Endothelial cell (in vitro differentiated cells): ENCODE results near the gene CD69. TPM values are rescaled to one million over a fixed set of nuclear protein-coding genes. Genes with fewer than 3 reads are reported as not detected.

Experiments used
- DNase-seq: peaks from one replicate; pipeline ENCODE4 v3.0.0; 2021; ENCODE audit warnings: low spot score
- H3K27ac Mint-ChIP-seq: one replicate; pipeline ENCODE4 v1.8.0; 2021; ENCODE audit warnings: mixed read lengths, inconsistent platforms; ENCODE audit not compliant: unreplicated experiment
- H3K27me3 Mint-ChIP-seq: one replicate; pipeline ENCODE4 v1.8.0; 2021; ENCODE audit warnings: mild to moderate bottlenecking, moderate library complexity, mixed read lengths, inconsistent platforms; ENCODE audit not compliant: unreplicated experiment
- H3K36me3 Mint-ChIP-seq: one replicate; pipeline ENCODE4 v1.8.0; 2021; ENCODE audit warnings: mild to moderate bottlenecking, low read depth, mixed read lengths, inconsistent platforms; ENCODE audit not compliant: unreplicated experiment
- H3K4me1 Mint-ChIP-seq: one replicate; pipeline ENCODE4 v1.8.0; 2021; ENCODE audit warnings: mild to moderate bottlenecking, mixed read lengths, inconsistent platforms; ENCODE audit not compliant: unreplicated experiment
- H3K4me3 Mint-ChIP-seq: one replicate; pipeline ENCODE4 v1.8.0; 2021; ENCODE audit warnings: mild to moderate bottlenecking, mixed read lengths, inconsistent platforms; ENCODE audit not compliant: unreplicated experiment
- H3K9me3 Mint-ChIP-seq: one replicate; pipeline ENCODE4 v1.8.0; 2021; ENCODE audit warnings: mixed read lengths, inconsistent platforms; ENCODE audit not compliant: unreplicated experiment
- total RNA-seq: library from RNA; stranded (reverse); fragmentation: NEBNext Ultra II Directional; extraction: Animal tissue kit (Norgen Biotek cat#: 25700); gene quantifications from one replicate; pipeline ENCODE4 v1.2.1, GENCODE V29; 2021; ENCODE audit not compliant: unreplicated experiment
- TF ChIP-seq, protein P1 (sequence below): fragments of 200-600 bp; sonication (generic); IDR thresholded peaks from one replicate; pipeline ENCODE4 v1.5.0; 2021; ENCODE audit warnings: antibody characterized with exemption; ENCODE audit not compliant: unreplicated experiment

Gene CD69
- total RNA-seq, 1 donor from 2014 or later, result 0.69 TPM

- no peaks in the 10 kb centered on the region for H3K27me3 Mint-ChIP-seq
- no peaks in the 10 kb centered on the region for H3K9me3 Mint-ChIP-seq
- H3K4me3 Mint-ChIP-seq, result no peak overlapping the region
- H3K4me1 Mint-ChIP-seq, result no peaks in the 10 kb centered on the region
- DNase-seq, result no peak
- TF ChIP-seq, protein P1, sequence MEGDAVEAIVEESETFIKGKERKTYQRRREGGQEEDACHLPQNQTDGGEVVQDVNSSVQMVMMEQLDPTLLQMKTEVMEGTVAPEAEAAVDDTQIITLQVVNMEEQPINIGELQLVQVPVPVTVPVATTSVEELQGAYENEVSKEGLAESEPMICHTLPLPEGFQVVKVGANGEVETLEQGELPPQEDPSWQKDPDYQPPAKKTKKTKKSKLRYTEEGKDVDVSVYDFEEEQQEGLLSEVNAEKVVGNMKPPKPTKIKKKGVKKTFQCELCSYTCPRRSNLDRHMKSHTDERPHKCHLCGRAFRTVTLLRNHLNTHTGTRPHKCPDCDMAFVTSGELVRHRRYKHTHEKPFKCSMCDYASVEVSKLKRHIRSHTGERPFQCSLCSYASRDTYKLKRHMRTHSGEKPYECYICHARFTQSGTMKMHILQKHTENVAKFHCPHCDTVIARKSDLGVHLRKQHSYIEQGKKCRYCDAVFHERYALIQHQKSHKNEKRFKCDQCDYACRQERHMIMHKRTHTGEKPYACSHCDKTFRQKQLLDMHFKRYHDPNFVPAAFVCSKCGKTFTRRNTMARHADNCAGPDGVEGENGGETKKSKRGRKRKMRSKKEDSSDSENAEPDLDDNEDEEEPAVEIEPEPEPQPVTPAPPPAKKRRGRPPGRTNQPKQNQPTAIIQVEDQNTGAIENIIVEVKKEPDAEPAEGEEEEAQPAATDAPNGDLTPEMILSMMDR, result no peak
- no peaks in the 10 kb centered on the region for H3K36me3 Mint-ChIP-seq
- H3K27ac Mint-ChIP-seq, result no peak overlapping the region
These were observed 6.4 kb downstream of the CD69 start for GRCh38 chr12:9754099-9754927.

DNA sequence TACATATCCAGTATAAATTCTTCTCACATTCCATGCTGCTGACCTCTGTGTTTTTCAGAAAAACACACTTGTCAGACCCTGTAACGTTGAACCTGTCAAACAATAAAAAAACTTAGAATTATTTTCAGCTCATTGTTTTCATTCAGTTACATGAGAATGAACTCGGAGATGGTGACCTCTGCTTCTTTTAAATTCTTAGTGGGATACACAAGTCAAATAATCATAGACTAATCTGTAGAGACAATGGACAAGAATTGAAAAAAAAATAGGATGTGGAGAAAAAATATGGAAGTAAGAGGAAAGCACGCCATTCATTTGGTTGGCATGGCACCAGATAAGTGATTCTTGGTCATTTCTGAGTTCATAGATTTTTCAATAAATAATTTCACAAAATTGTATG, 7.2 kb downstream of the CD69 start:
- no peaks in the 10 kb centered on the region for H3K9me3 Mint-ChIP-seq
- H3K27me3 Mint-ChIP-seq, result no peaks in the 10 kb centered on the region
- TF ChIP-seq, protein P1, result no peak
- no peak for DNase-seq
- H3K4me3 Mint-ChIP-seq, result no peak overlapping the region
- no peak overlapping the region for H3K27ac Mint-ChIP-seq
- no peaks in the 10 kb centered on the region for H3K36me3 Mint-ChIP-seq
- no peaks in the 10 kb centered on the region for H3K4me1 Mint-ChIP-seq

GRCh38 chr12:9753073-9753472, 7.6 kb downstream of the CD69 start:
- Mint-ChIP-seq H3K4me1 (no peaks in the 10 kb centered on the region), H3K36me3 (no peaks in the 10 kb centered on the region), H3K27me3 (no peaks in the 10 kb centered on the region), H3K4me3 (no peak overlapping the region), H3K9me3 (no peaks in the 10 kb centered on the region), H3K27ac (no peak overlapping the region)
- no peak for DNase-seq
- TF ChIP-seq, protein P1, result no peak

DNA sequence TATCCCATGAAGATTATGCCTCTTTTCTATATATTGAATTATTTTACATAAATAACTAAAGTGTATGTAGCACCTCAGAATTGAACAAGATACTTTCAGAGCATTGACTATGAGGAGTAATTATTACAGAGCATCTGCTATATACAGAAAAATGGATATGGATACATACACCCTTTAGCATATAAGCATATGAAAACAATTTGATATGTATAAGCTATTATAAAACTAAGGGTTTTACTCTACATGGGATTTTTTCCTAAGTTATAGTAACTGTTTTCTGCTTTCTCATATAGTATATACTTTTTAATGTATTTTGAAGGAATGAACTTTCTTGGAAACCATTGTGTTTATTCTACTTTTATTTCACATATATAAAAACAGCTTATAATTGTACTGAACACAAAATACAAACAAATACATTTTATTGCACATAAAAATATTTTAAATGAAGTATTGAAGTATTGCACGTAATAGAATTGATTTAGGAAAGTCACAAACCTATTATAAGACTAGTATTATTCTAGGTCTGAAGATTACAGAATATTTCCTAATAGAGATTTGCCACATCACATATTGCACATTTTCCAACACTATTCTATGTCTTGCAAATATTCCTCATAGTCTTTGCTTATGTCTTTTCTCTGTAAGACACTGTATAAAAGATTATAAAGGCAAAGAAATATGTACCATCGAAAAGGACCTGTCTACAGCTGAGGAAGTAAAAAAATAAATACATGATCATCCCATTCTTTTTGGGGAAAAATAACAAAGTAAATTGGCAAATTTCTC, 8.4 kb downstream of the CD69 start:
- no peaks in the 10 kb centered on the region for H3K27me3 Mint-ChIP-seq
- no peaks in the 10 kb centered on the region for H3K9me3 Mint-ChIP-seq
- no peaks in the 10 kb centered on the region for H3K36me3 Mint-ChIP-seq
- TF ChIP-seq, protein P1, result no peak
- H3K4me1 Mint-ChIP-seq, result peaks cover under 1% of the 10 kb centered on the region
- no peak for DNase-seq
- no peak overlapping the region for H3K4me3 Mint-ChIP-seq
- no peak overlapping the region for H3K27ac Mint-ChIP-seq
